A673 (cell line): Measurements from ENCODE around the gene CBY2.

Experiments used
- EZH2 ChIP-seq: fragments of 200-600 bp; sonication (generic); IDR thresholded peaks from 2 replicates; pipeline ENCODE4 v1.6.1; 2017; ENCODE audit warnings: borderline replicate concordance, low read depth, mild to moderate bottlenecking, mixed read lengths, antibody characterized with exemption, low read length; ENCODE audit not compliant: poor library complexity, severe bottlenecking
- TF ChIP-seq, protein P1 (sequence below): fragments of 300-800, 200-600 bp; sonication (generic); conservative IDR thresholded peaks from 2 replicates; pipeline ENCODE4 v1.5.1; 2017; ENCODE audit warnings: low read depth, mild to moderate bottlenecking, antibody characterized with exemption, low read length, moderate library complexity, mixed read lengths

DNA sequence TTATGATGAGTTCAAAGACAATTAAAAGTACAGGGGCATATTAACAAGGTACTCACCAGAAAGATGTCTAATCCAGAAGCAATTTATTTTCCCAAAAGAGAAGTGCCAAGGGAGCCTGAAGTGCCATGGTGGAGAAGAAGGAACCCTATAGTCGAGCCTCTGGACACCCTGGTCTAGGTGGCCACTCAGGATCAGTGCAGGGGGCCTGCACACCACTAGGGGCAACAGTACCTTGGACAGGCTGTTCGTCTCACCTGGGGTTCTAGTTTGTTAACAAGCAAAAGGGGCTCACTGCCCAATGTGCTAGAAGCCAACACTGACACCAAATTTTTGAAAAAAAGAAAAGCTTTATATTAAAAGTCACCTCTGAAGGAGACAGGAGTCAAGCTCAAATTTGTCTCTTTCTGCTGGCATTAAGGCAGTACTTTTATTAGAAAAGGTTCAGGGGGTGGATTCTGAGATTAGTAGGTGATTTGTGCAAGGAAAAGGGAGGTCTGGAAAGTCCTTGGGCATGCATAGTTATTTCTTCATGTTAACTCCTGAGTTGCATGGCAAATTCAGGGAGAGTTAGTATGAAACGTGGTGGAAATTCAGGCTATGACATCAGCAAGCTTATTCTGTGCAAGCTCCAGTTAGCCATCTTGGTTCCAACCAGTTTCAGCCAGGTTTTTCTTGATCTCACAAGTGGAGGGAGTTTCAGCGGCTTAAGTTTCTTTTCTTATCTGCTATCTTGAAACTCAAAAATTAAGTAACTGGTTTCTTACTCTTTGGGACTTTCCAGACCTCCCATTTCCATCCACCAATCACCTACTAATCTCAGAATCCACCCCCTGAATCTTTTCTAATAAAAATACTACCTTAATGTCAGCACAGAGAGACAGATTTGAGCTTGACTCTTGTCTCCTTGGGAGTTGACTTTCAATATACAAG lies 884 bp upstream of the CBY2 start:
- TF ChIP-seq, protein P1, sequence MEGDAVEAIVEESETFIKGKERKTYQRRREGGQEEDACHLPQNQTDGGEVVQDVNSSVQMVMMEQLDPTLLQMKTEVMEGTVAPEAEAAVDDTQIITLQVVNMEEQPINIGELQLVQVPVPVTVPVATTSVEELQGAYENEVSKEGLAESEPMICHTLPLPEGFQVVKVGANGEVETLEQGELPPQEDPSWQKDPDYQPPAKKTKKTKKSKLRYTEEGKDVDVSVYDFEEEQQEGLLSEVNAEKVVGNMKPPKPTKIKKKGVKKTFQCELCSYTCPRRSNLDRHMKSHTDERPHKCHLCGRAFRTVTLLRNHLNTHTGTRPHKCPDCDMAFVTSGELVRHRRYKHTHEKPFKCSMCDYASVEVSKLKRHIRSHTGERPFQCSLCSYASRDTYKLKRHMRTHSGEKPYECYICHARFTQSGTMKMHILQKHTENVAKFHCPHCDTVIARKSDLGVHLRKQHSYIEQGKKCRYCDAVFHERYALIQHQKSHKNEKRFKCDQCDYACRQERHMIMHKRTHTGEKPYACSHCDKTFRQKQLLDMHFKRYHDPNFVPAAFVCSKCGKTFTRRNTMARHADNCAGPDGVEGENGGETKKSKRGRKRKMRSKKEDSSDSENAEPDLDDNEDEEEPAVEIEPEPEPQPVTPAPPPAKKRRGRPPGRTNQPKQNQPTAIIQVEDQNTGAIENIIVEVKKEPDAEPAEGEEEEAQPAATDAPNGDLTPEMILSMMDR: 0 out of 2 replicates have a peak, but pooled peaks have one; percentile 19
- no peak for TF ChIP-seq EZH2
